OCI-LY1 (cell line): ENCODE data around the gene SETD1A.

Experiments
- H2AFZ ChIP-seq: fragments of 200-600 bp; sonication (generic), shearing (Covaris generic); 2 replicates; pipeline ENCODE4 v1.6.0; 2014; ENCODE audit warnings: antibody characterized with exemption, mild to moderate bottlenecking, low read length
- H3F3A ChIP-seq: fragments of 200-600 bp; sonication (generic), shearing (Covaris generic); 2 replicates; pipeline ENCODE4 v1.6.0; 2014; ENCODE audit warnings: mild to moderate bottlenecking, antibody characterized with exemption, low read length, moderate library complexity; ENCODE audit not compliant: insufficient read depth
- H3K27ac ChIP-seq: fragments of 200-600 bp; sonication (generic); 2 replicates; pipeline ENCODE4 v1.5.1; 2014; ENCODE audit warnings: low read length, mixed run types, mild to moderate bottlenecking, low read depth; ENCODE audit not compliant: poor library complexity, severe bottlenecking
- H3K27me3 ChIP-seq: fragments of 200-600 bp; sonication (generic); 2 replicates; pipeline ENCODE4 v1.6.0; 2014; ENCODE audit warnings: antibody characterized with exemption, mild to moderate bottlenecking, low read length, moderate library complexity; ENCODE audit not compliant: insufficient read depth
- H3K36me3 ChIP-seq: fragments of 200-600 bp; sonication (generic); 2 replicates; pipeline ENCODE4 v1.6.1; 2014; ENCODE audit warnings: mild to moderate bottlenecking, antibody characterized with exemption, low read length, moderate library complexity, mixed read lengths; ENCODE audit not compliant: insufficient read depth
- H3K4me1 ChIP-seq: fragments of 200-600 bp; sonication (generic); 2 replicates; pipeline ENCODE4 v1.5.1; 2014; ENCODE audit warnings: mild to moderate bottlenecking, low read length, moderate library complexity; ENCODE audit not compliant: insufficient read depth, severe bottlenecking
- H3K4me2 ChIP-seq: fragments of 200-600 bp; sonication (generic), shearing (Covaris generic); 2 replicates; pipeline ENCODE4 v1.6.1; 2014; ENCODE audit warnings: low read length
- H3K4me3 ChIP-seq: fragments of 200-600 bp; sonication (generic); 2 replicates; pipeline ENCODE4 v1.5.1; 2014; ENCODE audit warnings: low read length, low read depth, mild to moderate bottlenecking, mixed read lengths; ENCODE audit not compliant: poor library complexity, severe bottlenecking
- H3K79me2 ChIP-seq: fragments of 200-600 bp; shearing (Covaris generic); 2 replicates; pipeline ENCODE4 v1.6.1; 2016; ENCODE audit warnings: mixed run types, low read length, mixed read lengths; ENCODE audit not compliant: insufficient read depth
- H3K9ac ChIP-seq: fragments of 200-600 bp; sonication (generic), shearing (Covaris generic); 2 replicates; pipeline ENCODE4 v1.6.1; 2014; ENCODE audit warnings: mild to moderate bottlenecking, low read length, mixed read lengths
- H3K9me2 ChIP-seq: fragments of 200-600 bp; sonication (generic), shearing (Covaris generic); 2 replicates; pipeline ENCODE4 v1.6.1; 2014; ENCODE audit warnings: low read depth, mild to moderate bottlenecking, low read length, mixed read lengths
- H3K9me3 ChIP-seq: fragments of 200-600 bp; shearing (Covaris generic); 2 replicates; pipeline ENCODE4 v1.6.1; 2014; ENCODE audit warnings: low read length, mixed read lengths
- H4K20me1 ChIP-seq: fragments of 200-600 bp; sonication (generic), shearing (Covaris generic); 2 replicates; pipeline ENCODE4 v1.6.0; 2016; ENCODE audit warnings: mild to moderate bottlenecking, low read length; ENCODE audit not compliant: insufficient read depth
- EZH2 ChIP-seq: fragments of 200-600 bp; sonication (generic), shearing (Covaris generic); IDR thresholded peaks from 2 replicates; pipeline ENCODE4 v1.8.0; 2017; ENCODE audit warnings: borderline replicate concordance, mixed run types, mild to moderate bottlenecking, antibody characterized with exemption, low read length, moderate library complexity, mixed read lengths
- TF ChIP-seq, protein P1 (sequence below): fragments of 200-600 bp; sonication (generic), shearing (Covaris generic); IDR thresholded peaks from 2 replicates; pipeline ENCODE4 v1.5.1; 2017; ENCODE audit warnings: mild to moderate bottlenecking, antibody characterized with exemption, low read length, moderate library complexity, mixed read lengths

SETD1A gene

DNA sequence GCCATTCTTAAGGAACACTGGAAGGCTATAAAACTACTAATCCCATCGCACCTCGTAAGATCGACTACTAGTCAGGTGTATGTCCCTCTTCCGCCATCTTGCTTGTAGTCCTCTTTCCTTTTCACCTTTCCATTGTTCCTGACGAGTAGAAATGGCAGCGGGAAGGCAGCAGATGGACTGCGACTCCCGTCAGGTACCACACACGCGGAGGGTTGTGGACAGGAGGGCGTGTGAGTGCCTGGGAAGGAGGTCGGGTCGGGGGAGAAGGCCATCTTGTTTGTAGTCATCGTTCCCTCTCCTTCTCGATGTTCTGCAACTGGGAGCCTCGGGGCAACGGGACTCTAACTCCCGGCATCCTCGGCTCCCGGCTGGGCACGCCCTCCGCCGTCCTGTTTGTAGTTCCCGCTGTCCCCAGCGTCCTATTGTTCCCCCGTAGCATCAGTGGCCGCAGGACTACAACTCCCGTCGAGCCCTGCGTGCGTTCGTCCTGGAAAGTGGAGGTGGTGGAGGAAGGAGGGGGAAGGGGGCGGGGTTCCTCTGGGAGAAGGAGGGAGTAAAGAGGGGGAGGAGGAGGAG, 34.5 kb upstream of the SETD1A start:
- Histone ChIP-seq H4K20me1 (no peaks in the 10 kb centered on the region), H3F3A (no peaks in the 10 kb centered on the region), H3K9ac (peak overlapping the region; percentile 72), H3K4me3 (peak overlapping the region; percentile 73), H3K4me1 (peaks cover 27% of the 10 kb centered on the region), H2AFZ (no peak overlapping the region), H3K4me2 (peak overlapping the region; percentile 68), H3K79me2 (no peaks in the 10 kb centered on the region), H3K9me3 (no peaks in the 10 kb centered on the region), H3K36me3 (no peaks in the 10 kb centered on the region), H3K27ac (peak overlapping the region; percentile 85), H3K27me3 (no peaks in the 10 kb centered on the region), H3K9me2 (no peaks in the 10 kb centered on the region)
- no peak for TF ChIP-seq EZH2
- TF ChIP-seq, protein P1, sequence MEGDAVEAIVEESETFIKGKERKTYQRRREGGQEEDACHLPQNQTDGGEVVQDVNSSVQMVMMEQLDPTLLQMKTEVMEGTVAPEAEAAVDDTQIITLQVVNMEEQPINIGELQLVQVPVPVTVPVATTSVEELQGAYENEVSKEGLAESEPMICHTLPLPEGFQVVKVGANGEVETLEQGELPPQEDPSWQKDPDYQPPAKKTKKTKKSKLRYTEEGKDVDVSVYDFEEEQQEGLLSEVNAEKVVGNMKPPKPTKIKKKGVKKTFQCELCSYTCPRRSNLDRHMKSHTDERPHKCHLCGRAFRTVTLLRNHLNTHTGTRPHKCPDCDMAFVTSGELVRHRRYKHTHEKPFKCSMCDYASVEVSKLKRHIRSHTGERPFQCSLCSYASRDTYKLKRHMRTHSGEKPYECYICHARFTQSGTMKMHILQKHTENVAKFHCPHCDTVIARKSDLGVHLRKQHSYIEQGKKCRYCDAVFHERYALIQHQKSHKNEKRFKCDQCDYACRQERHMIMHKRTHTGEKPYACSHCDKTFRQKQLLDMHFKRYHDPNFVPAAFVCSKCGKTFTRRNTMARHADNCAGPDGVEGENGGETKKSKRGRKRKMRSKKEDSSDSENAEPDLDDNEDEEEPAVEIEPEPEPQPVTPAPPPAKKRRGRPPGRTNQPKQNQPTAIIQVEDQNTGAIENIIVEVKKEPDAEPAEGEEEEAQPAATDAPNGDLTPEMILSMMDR, result no peak

DNA sequence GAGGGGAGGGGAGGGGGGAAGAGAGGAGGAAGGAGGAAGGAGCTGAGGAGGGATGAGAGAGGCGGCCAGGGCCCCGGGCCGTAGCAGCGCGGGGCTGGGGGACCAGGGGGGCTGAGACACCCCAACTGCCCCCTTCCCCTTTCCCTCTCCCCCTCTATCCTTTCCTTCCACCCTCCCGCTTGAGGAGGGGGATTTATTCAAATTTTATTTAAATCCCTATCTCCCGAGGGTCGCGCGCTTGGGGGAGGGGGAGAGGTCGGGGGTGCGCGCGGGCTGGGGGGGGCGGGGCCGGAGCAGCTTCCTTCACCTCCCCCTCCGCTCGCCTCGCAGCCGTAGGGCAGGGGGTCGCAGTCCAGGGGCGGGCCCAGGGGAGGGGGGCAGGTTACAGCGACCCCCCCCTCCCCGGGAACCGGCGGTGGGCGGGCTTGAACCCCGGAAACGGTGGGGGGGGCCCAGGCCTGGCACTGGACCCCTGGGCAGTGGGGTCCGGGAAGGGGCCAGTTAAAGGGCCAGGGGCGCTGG, 33.9 kb upstream of the SETD1A start, which contains the start of gene FBXL19:
TSS of gene FBXL19 (plus strand) at position 19 of the 522 bp plus-strand sequence. CDS start 2,183 bp downstream, outside the sequence.
- H3K36me3 ChIP-seq, result no peaks in the 10 kb centered on the region
- H3K4me1 ChIP-seq, result peaks cover 27% of the 10 kb centered on the region
- no peaks in the 10 kb centered on the region for H3K9me2 ChIP-seq
- H3K9ac ChIP-seq, result peak within 1 kb of the TSS; percentile 72
- H3F3A ChIP-seq, result no peaks in the 10 kb centered on the region
- peak within 1 kb of the TSS; percentile 91 for H3K4me2 ChIP-seq
- peak within 1 kb of the TSS; percentile 85 for H3K27ac ChIP-seq
- H4K20me1 ChIP-seq, result no peaks in the 10 kb centered on the region
- no peak within 1 kb of the TSS for H2AFZ ChIP-seq
- peak within 1 kb of the TSS; percentile 73 for H3K4me3 ChIP-seq
- no peaks in the 10 kb centered on the region for H3K9me3 ChIP-seq
- TF ChIP-seq, protein P1, result no peak
- TF ChIP-seq EZH2, result no peak
- H3K27me3 ChIP-seq, result no peaks in the 10 kb centered on the region
- no peaks in the 10 kb centered on the region for H3K79me2 ChIP-seq

DNA sequence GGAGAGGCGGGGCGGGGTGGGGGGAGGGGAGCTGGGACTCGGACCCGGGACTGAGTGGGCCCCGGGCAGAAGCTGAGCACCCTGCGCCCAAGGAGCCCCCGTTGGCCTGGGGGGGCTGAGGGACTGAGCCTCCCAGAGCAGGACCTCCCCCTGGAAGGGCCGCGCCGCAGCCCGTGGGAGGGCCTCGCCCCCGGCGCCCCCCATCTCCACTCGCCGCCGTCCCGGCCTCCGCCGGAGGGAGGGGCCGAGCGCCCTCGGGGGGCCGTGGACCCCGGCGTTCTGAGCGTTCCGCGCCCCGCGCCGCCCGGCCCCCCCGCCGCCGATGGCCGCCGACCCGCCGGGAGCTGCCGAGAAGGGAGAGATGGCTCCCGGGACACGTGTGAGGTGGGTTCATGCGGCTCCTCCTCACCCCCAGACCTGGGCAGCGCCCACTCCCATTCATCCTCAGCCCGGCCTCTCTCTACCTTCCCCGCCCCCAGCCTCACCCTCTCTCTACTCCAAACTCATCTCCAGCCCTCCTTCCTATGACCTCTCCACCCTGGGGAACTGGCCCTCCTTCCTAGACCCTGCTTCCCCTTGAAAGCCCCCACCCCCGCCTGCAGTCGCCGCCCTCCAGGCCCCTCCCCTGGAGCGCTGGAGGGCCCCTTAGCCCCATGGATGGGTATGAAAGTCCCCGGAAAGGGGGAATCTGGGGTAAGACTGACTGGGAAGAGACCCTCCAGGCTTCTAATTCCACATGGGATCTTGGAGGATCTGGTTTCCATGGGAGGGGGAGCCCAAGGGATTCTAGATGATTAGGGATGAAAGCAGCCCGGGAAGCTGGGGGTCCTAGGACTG, 33.3 kb upstream of the SETD1A start:
- no peak overlapping the region for H2AFZ ChIP-seq
- peak overlapping the region; percentile 73 for H3K4me3 ChIP-seq
- H3F3A ChIP-seq, result no peaks in the 10 kb centered on the region
- H3K9me3 ChIP-seq, result no peaks in the 10 kb centered on the region
- H4K20me1 ChIP-seq, result no peaks in the 10 kb centered on the region
- peaks cover 5% of the 10 kb centered on the region; the same call in 1 of the 2 replicates for H3K36me3 ChIP-seq
- peak overlapping the region; percentile 71 for H3K9ac ChIP-seq
- H3K27ac ChIP-seq, result peak overlapping the region; percentile 45
- TF ChIP-seq, protein P1, result no peak
- no peak for TF ChIP-seq EZH2
- H3K4me1 ChIP-seq, result peaks cover 27% of the 10 kb centered on the region
- no peaks in the 10 kb centered on the region for H3K9me2 ChIP-seq
- H3K79me2 ChIP-seq, result no peaks in the 10 kb centered on the region
- no peaks in the 10 kb centered on the region for H3K27me3 ChIP-seq
- peak overlapping the region; percentile 68 for H3K4me2 ChIP-seq
